Measurements from ENCODE around the gene KLK13. TPM values are rescaled to one million over a fixed set of nuclear protein-coding genes. Genes with fewer than 3 reads are reported as not detected.

KLK13 gene
- 1.5 and 4.7 TPM in 2 replicates for total RNA-seq (ENCODE audit: low replicate concordance)
- long read RNA-seq, partial matches to known transcripts, result 0 of 1 reads
- long read RNA-seq, other reads (novel, unspliced or antisense), result 1 of 1 reads

DNA sequence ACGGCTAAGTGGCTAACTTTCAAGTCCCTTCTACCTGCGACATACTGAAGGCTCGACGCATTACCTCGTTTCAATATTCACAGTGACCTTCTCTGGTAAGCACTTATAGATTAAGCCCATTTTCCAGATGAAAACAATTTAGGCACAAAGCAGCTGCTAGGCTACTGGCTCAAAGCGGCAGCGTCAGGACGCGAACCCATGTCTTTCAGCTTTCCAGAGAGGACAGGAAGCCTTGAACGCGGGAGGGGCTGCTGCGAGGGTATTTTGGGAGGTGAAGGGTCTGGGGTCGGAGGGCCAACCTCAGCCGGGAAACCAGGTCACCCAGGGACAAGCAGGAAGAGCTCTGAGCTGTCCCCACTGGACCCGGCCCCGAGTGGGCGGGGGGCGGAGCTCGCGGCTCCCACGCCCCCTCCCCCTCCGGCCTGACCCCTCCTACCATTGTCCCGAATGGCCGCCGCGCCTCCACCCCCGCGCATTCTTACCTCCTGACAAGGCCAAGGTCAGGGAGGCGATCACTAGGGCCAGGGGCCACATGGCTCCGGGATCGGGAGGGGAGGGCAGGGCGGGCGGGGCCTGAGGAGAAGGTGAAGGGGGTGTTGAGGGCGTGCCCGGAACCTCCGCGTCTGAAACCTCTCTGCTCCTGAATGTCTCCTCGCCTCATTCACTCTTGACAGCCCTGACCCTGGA, at the start of gene KLK13:
KLK13 (minus strand) TSS at position 559 of the 687 bp plus-strand sequence; CDS start at position 534, 25 bp downstream.
- DNase-seq (ENCODE audit: extremely low spot score, unreplicated experiment), result no peak
- H3K27ac Mint-ChIP-seq, result no peak within 1 kb of the TSS
- peaks cover 33% of the 10 kb centered on the region for H3K27me3 Mint-ChIP-seq
- peak within 1 kb of the TSS; percentile 86 for H3K4me3 Mint-ChIP-seq
- no peaks in the 10 kb centered on the region for H3K36me3 Mint-ChIP-seq
- peaks cover 17% of the 10 kb centered on the region for H3K9me3 Mint-ChIP-seq
- no peaks in the 10 kb centered on the region for H3K4me1 Mint-ChIP-seq (ENCODE audit: unreplicated experiment)
- no peak for TF ChIP-seq CTCF (conservative IDR thresholded peaks at IDR 0.05)

GRCh38 chr19:51114087-51114729, 49.3 kb upstream of the KLK13 start:
- no peak for DNase-seq (ENCODE audit: extremely low spot score, unreplicated experiment)
- peaks cover 32% of the 10 kb centered on the region for H3K27me3 Mint-ChIP-seq
- H3K4me1 Mint-ChIP-seq (ENCODE audit: unreplicated experiment), result no peaks in the 10 kb centered on the region
- H3K27ac Mint-ChIP-seq, result no peak overlapping the region
- H3K36me3 Mint-ChIP-seq, result no peaks in the 10 kb centered on the region
- H3K4me3 Mint-ChIP-seq, result no peak overlapping the region
- no peak for TF ChIP-seq CTCF (conservative IDR thresholded peaks at IDR 0.05)
- no peaks in the 10 kb centered on the region for H3K9me3 Mint-ChIP-seq

DNA sequence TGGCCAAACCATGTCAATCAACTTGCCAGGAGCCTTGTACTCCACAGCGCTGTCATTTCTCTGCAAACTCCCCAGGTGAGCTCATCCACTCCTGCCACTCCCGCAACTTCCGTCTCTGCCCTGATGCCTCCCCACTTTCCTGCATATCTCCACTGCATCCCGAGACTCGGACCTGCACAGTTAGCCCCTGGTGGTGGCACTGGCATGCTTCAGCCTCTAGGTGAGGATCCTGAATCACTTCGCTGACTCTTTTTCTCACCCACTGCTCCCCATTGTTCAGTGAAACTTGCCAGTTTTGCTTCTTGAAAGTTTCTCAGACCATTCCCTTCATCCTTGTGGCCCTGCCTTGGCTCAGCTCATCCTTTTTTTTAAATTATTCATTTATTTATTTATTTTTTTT, 46.7 kb upstream of the KLK13 start:
- no peaks in the 10 kb centered on the region for H3K36me3 Mint-ChIP-seq
- H3K4me3 Mint-ChIP-seq, result no peak overlapping the region
- DNase-seq (ENCODE audit: extremely low spot score, unreplicated experiment), result no peak
- H3K9me3 Mint-ChIP-seq, result no peaks in the 10 kb centered on the region
- peaks cover 12% of the 10 kb centered on the region for H3K4me1 Mint-ChIP-seq (ENCODE audit: unreplicated experiment)
- H3K27me3 Mint-ChIP-seq, result peaks cover 20% of the 10 kb centered on the region
- peak; percentile 52 for TF ChIP-seq CTCF (conservative IDR thresholded peaks at IDR 0.05)
- H3K27ac Mint-ChIP-seq, result no peak overlapping the region

DNA sequence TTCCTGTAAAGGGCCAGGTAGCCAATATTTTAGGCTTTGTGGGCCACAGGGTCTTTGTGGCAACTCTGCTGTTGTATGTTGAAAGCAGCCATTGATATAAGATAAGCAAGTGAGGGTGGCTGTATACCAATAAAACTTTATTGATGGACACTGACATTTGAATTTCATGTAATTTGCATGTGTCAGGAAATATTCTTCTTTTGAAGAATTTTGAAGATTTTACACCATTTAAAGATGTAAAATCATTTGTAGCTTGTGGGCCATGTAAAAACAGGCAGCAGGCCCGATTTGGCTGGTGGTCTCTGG, 45.7 kb upstream of the KLK13 start:
- H3K9me3 Mint-ChIP-seq, result no peaks in the 10 kb centered on the region
- no peak for DNase-seq (ENCODE audit: extremely low spot score, unreplicated experiment)
- H3K4me3 Mint-ChIP-seq, result peak overlapping the region; percentile 39
- H3K4me1 Mint-ChIP-seq (ENCODE audit: unreplicated experiment), result peaks cover 12% of the 10 kb centered on the region
- H3K36me3 Mint-ChIP-seq, result peaks cover 4% of the 10 kb centered on the region
- peaks cover 15% of the 10 kb centered on the region for H3K27me3 Mint-ChIP-seq
- TF ChIP-seq CTCF (conservative IDR thresholded peaks at IDR 0.05), result no peak
- H3K27ac Mint-ChIP-seq, result no peak overlapping the region

DNA sequence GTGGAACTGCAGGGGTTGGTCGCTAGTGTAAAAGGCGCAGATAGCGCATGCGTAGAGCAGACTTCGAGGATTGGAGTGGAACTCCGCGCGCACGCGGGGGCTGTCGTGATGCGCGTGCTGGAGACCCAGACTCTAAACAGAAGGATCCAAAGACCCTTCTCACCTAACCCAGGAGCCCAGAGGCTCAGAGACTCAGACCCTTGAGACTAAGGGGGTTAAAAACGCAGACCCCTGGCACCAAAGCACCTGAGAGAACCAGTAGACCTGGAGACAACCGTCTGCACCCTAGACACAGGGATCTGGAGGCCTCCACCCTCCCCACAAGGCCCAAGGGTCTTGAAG, 43.9 kb upstream of the KLK13 start:
- Mint-ChIP-seq H3K36me3 (peaks cover 4% of the 10 kb centered on the region), H3K4me3 (peak overlapping the region; percentile 94), H3K27ac (peak overlapping the region; percentile 91), H3K9me3 (no peaks in the 10 kb centered on the region), H3K27me3 (peaks cover 7% of the 10 kb centered on the region), H3K4me1 (ENCODE audit: unreplicated experiment) (peaks cover 12% of the 10 kb centered on the region)
- DNase-seq (ENCODE audit: extremely low spot score, unreplicated experiment), result no peak
- TF ChIP-seq CTCF (conservative IDR thresholded peaks at IDR 0.05), result no peak

Measured in type B pancreatic cell (in vitro differentiated cells).